ENCODE measurements around the gene ZNF578.

- no peak for TF ChIP-seq EZH2 (IDR thresholded peaks at IDR 0.05; ENCODE audit: insufficient read depth, poor library complexity, severe bottlenecking)
- TF ChIP-seq EZH2phosphoT487 (IDR thresholded peaks at IDR 0.05; ENCODE audit: insufficient read depth, low read depth) = no peak
These were observed 66.7 kb downstream of the ZNF578 start for GRCh38 chr19:52520013-52520412.

Measured in GM23248 (cell line).